ENCODE data around the gene DNAJC8. TPM values are rescaled to one million over a fixed set of nuclear protein-coding genes. Genes with fewer than 3 reads are reported as not detected.

Gene DNAJC8
- total and polyA plus RNA-seq, 2 experiments from 2014 or later: 72.3 to 137 TPM

GRCh38 chr1:28249013-28249865 is 16.4 kb upstream of the DNAJC8 start:
- peak overlapping the region; percentile 71 for H3K27ac ChIP-seq
- peaks cover 28% of the 10 kb centered on the region for H3K4me1 ChIP-seq (ENCODE audit: low read depth)
- TF ChIP-seq CTCF (IDR thresholded peaks at IDR 0.05; ENCODE audit: low read depth, low read length): no peak
- H3K4me3 ChIP-seq: no peak overlapping the region
- H3K36me3 ChIP-seq: no peaks in the 10 kb centered on the region
- no peaks in the 10 kb centered on the region for H3K9me3 ChIP-seq (ENCODE audit: low read depth)
- H3K27me3 ChIP-seq: no peaks in the 10 kb centered on the region
- DNase-seq (ENCODE audit: low read depth in 1 of 2, low spot score in 1 of 2): peak in 1 of 2 donors; percentile 77

GRCh38 chr1:28248273-28249012 is 15.6 kb upstream of the DNAJC8 start:
- peak; percentile 80 to 87 for DNase-seq (ENCODE audit: low read depth in 1 of 2, low spot score in 1 of 2)
- Histone ChIP-seq H3K9me3 (ENCODE audit: low read depth) (no peaks in the 10 kb centered on the region), H3K27me3 (no peaks in the 10 kb centered on the region), H3K36me3 (no peaks in the 10 kb centered on the region), H3K27ac (peak overlapping the region; percentile 71), H3K4me3 (no peak overlapping the region), H3K4me1 (ENCODE audit: low read depth) (peaks cover 33% of the 10 kb centered on the region)
- peak; percentile 97 for TF ChIP-seq CTCF (IDR thresholded peaks at IDR 0.05; ENCODE audit: low read depth, low read length)

GRCh38 chr1:28247612-28248272 is 14.9 kb upstream of the DNAJC8 start:
- Histone ChIP-seq H3K36me3 (no peaks in the 10 kb centered on the region), H3K27ac (peak overlapping the region; percentile 71), H3K4me3 (peak overlapping the region; percentile 4), H3K4me1 (ENCODE audit: low read depth) (peaks cover 33% of the 10 kb centered on the region), H3K27me3 (no peaks in the 10 kb centered on the region), H3K9me3 (ENCODE audit: low read depth) (no peaks in the 10 kb centered on the region)
- DNase-seq (ENCODE audit: low read depth in 1 of 2, low spot score in 1 of 2): no peak
- no peak for TF ChIP-seq CTCF (IDR thresholded peaks at IDR 0.05; ENCODE audit: low read depth, low read length)

- H3K27me3 ChIP-seq: no peaks in the 10 kb centered on the region
- no peak overlapping the region for H3K27ac ChIP-seq
- no peaks in the 10 kb centered on the region for H3K9me3 ChIP-seq (ENCODE audit: low read depth)
- H3K36me3 ChIP-seq: no peaks in the 10 kb centered on the region
- H3K4me3 ChIP-seq: peak overlapping the region; percentile 46
- peak in 1 of 2 donors; percentile 48 for DNase-seq (ENCODE audit: low read depth in 1 of 2, low spot score in 1 of 2)
- H3K4me1 ChIP-seq (ENCODE audit: low read depth): peaks cover 33% of the 10 kb centered on the region
- TF ChIP-seq CTCF (IDR thresholded peaks at IDR 0.05; ENCODE audit: low read depth, low read length): no peak
Observed at GRCh38 chr1:28246427-28246832, 13.6 kb upstream of the DNAJC8 start.

- DNase-seq (ENCODE audit: low read depth in 1 of 2, low spot score in 1 of 2): no peak
- no peak for TF ChIP-seq CTCF (IDR thresholded peaks at IDR 0.05; ENCODE audit: low read depth, low read length)
- Histone ChIP-seq H3K4me3 (no peak overlapping the region), H3K9me3 (ENCODE audit: low read depth) (no peaks in the 10 kb centered on the region), H3K27ac (peak overlapping the region; percentile 83), H3K4me1 (ENCODE audit: low read depth) (peaks cover 33% of the 10 kb centered on the region), H3K27me3 (no peaks in the 10 kb centered on the region), H3K36me3 (no peaks in the 10 kb centered on the region)
Observed at GRCh38 chr1:28244549-28245251, 11.9 kb upstream of the DNAJC8 start.
